KMS-11 (cell line): ENCODE measurements around the gene COPRS.
"Not testable (repeated sequence)": the region's sequence is repeated elsewhere in the genome, so short reads cannot be mapped to it uniquely, and the experiment has no call there.

Source experiments
- H2AFZ ChIP-seq: fragments of 200-600 bp; sonication (generic); 2 replicates; pipeline ENCODE4 v1.6.1; 2016; ENCODE audit warnings: antibody characterized with exemption, mixed run types, low read depth
- H3K27ac ChIP-seq: fragments of 200-600 bp; sonication (generic); 2 replicates; pipeline ENCODE4 v1.6.1; 2016; ENCODE audit warnings: mild to moderate bottlenecking, mixed run types
- H3K27me3 ChIP-seq: fragments of 200-600 bp; sonication (generic); 2 replicates; pipeline ENCODE4 v1.6.1; 2017; ENCODE audit warnings: mild to moderate bottlenecking, low read depth, mixed run types, moderate library complexity; ENCODE audit not compliant: insufficient read depth
- H3K36me3 ChIP-seq: fragments of 200-600 bp; sonication (generic); 2 replicates; pipeline ENCODE4 v1.6.1; 2017; ENCODE audit warnings: mild to moderate bottlenecking, mixed run types; ENCODE audit not compliant: insufficient read depth
- H3K4me1 ChIP-seq: fragments of 200-600 bp; sonication (generic); 2 replicates; pipeline ENCODE4 v1.6.1; 2016; ENCODE audit warnings: mild to moderate bottlenecking, low read depth, mixed run types; ENCODE audit not compliant: poor library complexity, severe bottlenecking
- H3K4me2 ChIP-seq: fragments of 200-600 bp; sonication (generic); 2 replicates; pipeline ENCODE4 v1.7.0; 2016; ENCODE audit warnings: mild to moderate bottlenecking, mixed run types
- H3K4me3 ChIP-seq: fragments of 200-600 bp; sonication (generic); IDR thresholded peaks from 2 replicates; pipeline ENCODE4 v1.6.1; 2017; ENCODE audit warnings: low read depth, low read length, mixed read lengths; ENCODE audit not compliant: insufficient read depth
- H3K79me2 ChIP-seq: fragments of 200-600 bp; sonication (generic); 2 replicates; pipeline ENCODE4 v1.6.1; 2016; ENCODE audit warnings: low read depth, mixed run types; ENCODE audit not compliant: insufficient read depth
- H3K9ac ChIP-seq: fragments of 200-600 bp; sonication (generic); 2 replicates; pipeline ENCODE4 v1.6.1; 2016; ENCODE audit warnings: mild to moderate bottlenecking, mixed run types
- H4K20me1 ChIP-seq: fragments of 200-600 bp; sonication (generic); 2 replicates; pipeline ENCODE4 v1.6.1; 2016; ENCODE audit warnings: mild to moderate bottlenecking, mixed run types; ENCODE audit not compliant: insufficient read depth
- CTCF ChIP-seq: fragments of 200-600 bp; sonication (generic); conservative IDR thresholded peaks from 2 replicates; pipeline ENCODE4 v1.6.1; 2017; ENCODE audit warnings: low read depth, mild to moderate bottlenecking, antibody characterized with exemption, low read length, moderate library complexity, mixed read lengths

Gene COPRS

GRCh38 chr17:31824766-31825360 lies 34.2 kb downstream of the COPRS start:
- no peaks in the 10 kb centered on the region for H3K27me3 ChIP-seq
- H3K9ac ChIP-seq: no peak overlapping the region
- no peaks in the 10 kb centered on the region for H4K20me1 ChIP-seq
- TF ChIP-seq CTCF: no peak
- no peak overlapping the region for H3K27ac ChIP-seq
- H3K4me2 ChIP-seq: no peak overlapping the region
- no peaks in the 10 kb centered on the region for H3K79me2 ChIP-seq
- H2AFZ ChIP-seq: no peak overlapping the region
- no peaks in the 10 kb centered on the region for H3K36me3 ChIP-seq
- H3K4me1 ChIP-seq: no peaks in the 10 kb centered on the region
- no peak overlapping the region for H3K4me3 ChIP-seq

GRCh38 chr17:31823014-31823413 lies 36.0 kb downstream of the COPRS start:
- Histone ChIP-seq H3K79me2 (no peaks in the 10 kb centered on the region), H3K27me3 (no peaks in the 10 kb centered on the region), H3K4me3 (no peak overlapping the region), H3K9ac (no peak overlapping the region), H3K4me1 (no peaks in the 10 kb centered on the region), H3K27ac (no peak overlapping the region), H4K20me1 (no peaks in the 10 kb centered on the region), H3K4me2 (no peak overlapping the region), H3K36me3 (no peaks in the 10 kb centered on the region), H2AFZ (no peak overlapping the region)
- TF ChIP-seq CTCF: no peak

DNA sequence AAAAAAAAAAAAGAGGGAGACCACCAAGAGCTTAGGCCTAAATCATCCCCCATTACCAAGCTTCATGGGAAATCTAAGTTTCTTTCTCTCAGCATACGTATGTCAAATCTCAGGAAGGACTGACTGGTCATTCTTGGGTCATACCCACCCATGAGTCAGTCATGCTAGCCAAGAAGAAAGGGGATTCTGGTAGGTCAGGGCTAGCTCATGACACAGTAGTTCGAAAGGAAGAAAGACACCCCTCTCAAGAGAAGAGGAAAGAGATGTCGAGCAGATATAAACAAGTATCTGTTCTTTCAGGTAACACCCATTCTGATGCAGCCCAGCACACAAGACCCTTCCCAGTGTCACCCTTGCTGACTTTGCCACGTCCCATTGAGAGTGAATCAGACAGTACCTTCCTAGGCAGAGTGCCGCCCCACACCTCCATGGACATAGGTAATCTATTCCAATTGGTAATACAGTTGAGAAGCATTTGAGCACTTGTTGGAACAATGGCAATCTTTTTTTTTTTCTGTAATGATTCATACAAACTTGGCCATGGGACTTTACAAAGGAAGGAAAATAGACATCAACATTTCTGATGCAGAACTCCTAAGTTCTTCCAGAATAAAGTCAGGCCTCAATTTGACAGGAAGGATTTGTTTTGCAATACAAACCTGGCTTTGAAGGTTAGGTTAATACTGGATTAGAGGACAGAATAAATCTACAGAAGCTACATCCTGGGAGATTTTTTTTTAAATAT lies 38.2 kb downstream of the COPRS start:
- no peaks in the 10 kb centered on the region for H3K79me2 ChIP-seq
- TF ChIP-seq CTCF: no peak

GRCh38 chr17:31819578-31819977 lies 39.5 kb downstream of the COPRS start:
- Histone ChIP-seq H3K27ac (no peak overlapping the region), H3K4me3 (no peak overlapping the region), H4K20me1 (no peaks in the 10 kb centered on the region), H3K4me2 (no peak overlapping the region), H3K36me3 (no peaks in the 10 kb centered on the region), H3K79me2 (no peaks in the 10 kb centered on the region), H2AFZ (no peak overlapping the region), H3K4me1 (no peaks in the 10 kb centered on the region), H3K27me3 (no peaks in the 10 kb centered on the region), H3K9ac (no peak overlapping the region)
- no peak for TF ChIP-seq CTCF

More for the DNA sequence above, 38.2 kb downstream of the COPRS start:
- Histone ChIP-seq H3K27ac (no peak overlapping the region), H3K4me1 (no peaks in the 10 kb centered on the region), H3K4me2 (no peak overlapping the region), H3K9ac (no peak overlapping the region), H4K20me1 (no peaks in the 10 kb centered on the region), H3K27me3 (no peaks in the 10 kb centered on the region), H2AFZ (no peak overlapping the region), H3K4me3 (no peak overlapping the region), H3K36me3 (no peaks in the 10 kb centered on the region)

GRCh38 chr17:31818863-31819262 lies 40.2 kb downstream of the COPRS start:
- not testable (repeated sequence) for H4K20me1 ChIP-seq, H3K4me2 ChIP-seq, H2AFZ ChIP-seq, H3K9ac ChIP-seq, H3K27ac ChIP-seq, H3K79me2 ChIP-seq, H3K27me3 ChIP-seq, H3K36me3 ChIP-seq, H3K4me3 ChIP-seq, H3K4me1 ChIP-seq
